ENCODE measurements around the gene NAB1. TPM values are rescaled to one million over a fixed set of nuclear protein-coding genes. Genes with fewer than 3 reads are reported as not detected.

Gene NAB1
- total RNA-seq, 4 donors from 2014 or later: 59.2 to 132 (median 78.2) TPM

DNA sequence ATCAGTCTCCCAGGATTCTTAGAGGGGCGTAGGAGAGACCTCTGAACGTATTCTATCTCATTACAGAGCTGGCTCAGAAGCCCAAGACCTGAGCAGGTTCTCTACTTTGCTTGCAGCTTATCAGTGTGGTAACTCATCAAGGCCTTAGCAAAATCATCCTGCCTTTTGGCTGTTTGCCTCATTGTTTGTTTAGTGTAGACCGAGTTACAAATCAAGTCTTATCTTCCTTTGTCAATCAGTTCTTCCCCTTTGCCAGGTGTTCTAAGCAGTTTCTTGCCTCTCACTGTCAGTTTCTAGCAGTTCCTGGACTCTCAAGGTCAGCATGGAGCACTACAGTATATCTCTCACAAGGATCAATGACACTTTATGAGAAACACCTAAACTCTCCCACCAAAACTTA is 30.9 kb upstream of the NAB1 start:
- no peak for TF ChIP-seq POLR2A (IDR thresholded peaks at IDR 0.05)
- H3K27me3 ChIP-seq: no peaks in the 10 kb centered on the region
- no peaks in the 10 kb centered on the region for H3K36me3 ChIP-seq
- intact Hi-C loops (cut with DNase I; ENCODE audit: low total_unique reads): no loop called here
- no peak for DNase-seq
- H3K4me1 ChIP-seq: no peaks in the 10 kb centered on the region
- H3K4me3 ChIP-seq: no peak overlapping the region
- H3K9me3 ChIP-seq: no peaks in the 10 kb centered on the region
- no peak overlapping the region for H3K27ac ChIP-seq

DNA sequence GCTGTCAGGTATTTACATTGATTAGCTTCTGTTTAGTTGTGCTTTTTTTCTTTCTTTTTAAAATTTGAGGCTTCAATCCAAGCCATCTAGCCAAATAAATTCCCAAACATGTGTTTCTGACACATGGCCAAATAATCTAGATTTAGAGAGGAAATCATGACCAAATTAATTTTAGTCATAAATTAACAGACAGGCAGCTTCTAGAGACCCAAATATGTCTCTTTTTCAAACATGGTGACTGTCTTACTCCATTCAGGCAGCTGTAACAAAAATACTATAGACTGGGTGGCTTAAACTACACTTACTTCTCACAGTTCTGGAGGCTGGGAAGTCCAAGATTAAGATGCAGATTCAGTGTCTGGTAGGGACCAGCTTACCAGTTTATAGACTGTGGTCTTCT is 23.2 kb upstream of the NAB1 start:
- DNase-seq: no peak
- Histone ChIP-seq H3K4me3 (no peak overlapping the region), H3K27me3 (no peaks in the 10 kb centered on the region), H3K36me3 (no peaks in the 10 kb centered on the region), H3K4me1 (no peaks in the 10 kb centered on the region), H3K27ac (no peak overlapping the region), H3K9me3 (no peaks in the 10 kb centered on the region)
- TF ChIP-seq POLR2A (IDR thresholded peaks at IDR 0.05): no peak
- TF ChIP-seq, protein P1, sequence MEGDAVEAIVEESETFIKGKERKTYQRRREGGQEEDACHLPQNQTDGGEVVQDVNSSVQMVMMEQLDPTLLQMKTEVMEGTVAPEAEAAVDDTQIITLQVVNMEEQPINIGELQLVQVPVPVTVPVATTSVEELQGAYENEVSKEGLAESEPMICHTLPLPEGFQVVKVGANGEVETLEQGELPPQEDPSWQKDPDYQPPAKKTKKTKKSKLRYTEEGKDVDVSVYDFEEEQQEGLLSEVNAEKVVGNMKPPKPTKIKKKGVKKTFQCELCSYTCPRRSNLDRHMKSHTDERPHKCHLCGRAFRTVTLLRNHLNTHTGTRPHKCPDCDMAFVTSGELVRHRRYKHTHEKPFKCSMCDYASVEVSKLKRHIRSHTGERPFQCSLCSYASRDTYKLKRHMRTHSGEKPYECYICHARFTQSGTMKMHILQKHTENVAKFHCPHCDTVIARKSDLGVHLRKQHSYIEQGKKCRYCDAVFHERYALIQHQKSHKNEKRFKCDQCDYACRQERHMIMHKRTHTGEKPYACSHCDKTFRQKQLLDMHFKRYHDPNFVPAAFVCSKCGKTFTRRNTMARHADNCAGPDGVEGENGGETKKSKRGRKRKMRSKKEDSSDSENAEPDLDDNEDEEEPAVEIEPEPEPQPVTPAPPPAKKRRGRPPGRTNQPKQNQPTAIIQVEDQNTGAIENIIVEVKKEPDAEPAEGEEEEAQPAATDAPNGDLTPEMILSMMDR (IDR thresholded peaks at IDR 0.05): no peak
- intact Hi-C loops (cut with DNase I; ENCODE audit: low total_unique reads): no loop called here

DNA sequence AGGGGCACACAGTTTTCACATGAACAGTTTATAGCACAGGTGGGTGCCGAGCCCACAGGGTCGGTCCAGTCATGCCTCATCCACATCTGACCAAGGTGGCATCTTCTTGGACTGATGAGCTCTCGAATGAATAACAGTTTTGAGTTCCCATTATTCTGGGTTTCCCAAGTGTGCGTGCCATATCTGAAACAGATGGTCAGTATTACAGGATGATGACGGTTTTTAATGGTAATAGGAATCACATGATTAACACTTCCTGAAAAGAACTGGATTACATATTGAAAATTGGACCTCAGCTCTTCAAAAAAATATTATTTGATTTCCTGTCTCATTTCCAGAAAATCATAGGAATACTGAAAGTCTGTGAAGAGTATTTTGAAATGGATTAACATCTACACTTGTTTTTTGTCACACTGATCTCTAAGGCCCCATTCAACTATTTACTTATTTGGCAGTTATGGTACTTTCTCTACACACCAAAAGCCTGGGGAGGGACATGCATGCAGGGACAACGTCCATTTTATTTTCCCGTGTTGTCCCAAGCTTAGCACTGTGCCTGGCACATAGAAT is 22.2 kb upstream of the NAB1 start:
- Histone ChIP-seq H3K27me3 (no peaks in the 10 kb centered on the region), H3K9me3 (no peaks in the 10 kb centered on the region), H3K4me1 (no peaks in the 10 kb centered on the region), H3K27ac (no peak overlapping the region), H3K4me3 (no peak overlapping the region), H3K36me3 (no peaks in the 10 kb centered on the region)
- TF ChIP-seq POLR2A (IDR thresholded peaks at IDR 0.05): no peak
- TF ChIP-seq, protein P1 (IDR thresholded peaks at IDR 0.05): no peak
- intact Hi-C loops (cut with DNase I; ENCODE audit: low total_unique reads): no loop called here
- no peak for DNase-seq

DNA sequence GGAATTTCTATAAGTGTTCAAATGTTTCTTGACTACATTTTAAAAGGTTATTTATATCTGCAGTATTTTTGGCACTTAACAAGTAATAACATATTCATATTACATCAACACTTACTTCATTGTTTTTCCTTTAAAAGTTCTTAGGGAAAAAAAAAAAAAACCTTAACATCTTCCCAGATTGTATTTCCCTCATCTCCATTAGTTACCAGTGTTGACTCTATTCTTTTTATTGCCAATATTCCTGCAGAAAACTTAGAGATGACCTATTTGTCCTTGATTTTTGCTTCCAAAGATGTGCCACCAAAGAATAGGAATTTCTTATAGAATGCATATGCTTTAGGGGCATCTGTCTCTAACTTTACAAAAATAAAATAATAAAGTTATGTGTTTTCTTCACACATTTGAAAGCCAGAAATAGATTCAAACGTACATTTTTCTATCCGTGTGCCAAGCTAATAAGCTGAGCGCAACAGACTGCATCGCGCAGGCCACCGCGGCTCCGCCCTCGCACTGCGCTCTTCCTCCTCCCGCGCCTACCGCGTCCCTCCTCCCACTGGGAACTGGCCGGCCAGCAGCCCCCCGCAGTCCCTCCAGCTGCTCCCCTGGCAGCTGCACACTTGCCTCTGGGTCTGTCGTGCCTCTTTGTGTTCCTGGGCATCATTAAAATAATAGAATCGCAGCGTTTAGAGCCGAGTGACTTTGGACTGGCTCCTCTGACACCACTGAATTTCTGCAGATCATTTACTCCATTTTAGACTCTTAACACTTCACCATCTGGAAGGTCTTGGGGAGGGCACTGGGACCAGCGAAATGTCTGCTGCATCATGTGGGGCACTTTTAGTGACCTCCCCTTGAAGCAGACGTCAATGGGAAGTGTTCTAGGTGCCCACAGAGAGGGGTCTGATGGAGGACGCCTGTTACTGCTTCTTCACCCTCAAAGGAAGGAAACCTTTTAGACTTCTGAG is 21.2 kb upstream of the NAB1 start:
- peak in 1 of 2 donors; percentile 35 for DNase-seq
- intact Hi-C loops (cut with DNase I; ENCODE audit: low total_unique reads): no loop called here
- Histone ChIP-seq H3K9me3 (no peaks in the 10 kb centered on the region), H3K27ac (peak overlapping the region; percentile 58 to 82), H3K27me3 (no peaks in the 10 kb centered on the region), H3K4me1 (no peaks in the 10 kb centered on the region), H3K36me3 (no peaks in the 10 kb centered on the region), H3K4me3 (peak overlapping the region; percentile 22 to 41)
- no peak for TF ChIP-seq POLR2A (IDR thresholded peaks at IDR 0.05)
- TF ChIP-seq, protein P1 (IDR thresholded peaks at IDR 0.05): no peak

DNA sequence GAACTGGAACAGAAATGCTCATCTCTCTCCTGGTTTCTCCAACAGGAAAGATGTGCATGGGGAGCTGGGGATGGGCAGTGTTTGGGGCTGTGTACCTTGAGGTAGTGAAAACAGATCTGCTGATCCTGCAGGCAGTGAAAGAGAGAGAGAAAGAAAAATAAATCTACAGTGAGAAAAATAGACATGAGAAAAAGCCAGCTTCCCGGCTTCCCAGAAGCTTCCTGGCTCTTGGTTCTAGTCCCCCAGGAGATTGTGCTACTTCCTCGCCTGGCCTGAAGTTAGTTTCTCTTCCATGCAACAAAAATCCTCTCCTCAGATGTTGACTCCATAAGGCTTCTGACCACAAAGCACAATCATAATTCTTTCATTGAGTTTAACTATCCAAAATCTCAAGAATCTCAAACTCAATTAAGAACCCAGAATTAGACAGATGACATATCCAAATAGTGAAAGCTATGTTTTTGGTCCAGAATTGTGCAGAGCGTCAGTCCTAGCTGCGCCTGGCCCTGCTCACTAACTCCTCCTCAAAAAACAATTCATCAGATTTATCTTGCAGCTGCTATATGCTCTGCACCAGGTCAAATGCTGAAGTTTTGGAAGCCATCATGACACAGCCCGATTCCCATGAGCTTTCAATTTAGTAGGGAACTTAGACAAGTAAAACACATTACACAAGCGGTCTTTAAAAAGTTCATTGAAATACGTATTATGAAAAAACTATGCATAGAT is 20.1 kb upstream of the NAB1 start:
- no peaks in the 10 kb centered on the region for H3K9me3 ChIP-seq
- DNase-seq: no peak
- H3K4me3 ChIP-seq: peak overlapping the region in 1 of 2 donors; percentile 4
- peak overlapping the region; percentile 58 to 82 for H3K27ac ChIP-seq
- intact Hi-C loops (cut with DNase I; ENCODE audit: low total_unique reads): no loop called here
- H3K36me3 ChIP-seq: no peaks in the 10 kb centered on the region
- TF ChIP-seq, protein P1 (IDR thresholded peaks at IDR 0.05): no peak
- TF ChIP-seq POLR2A (IDR thresholded peaks at IDR 0.05): no peak
- no peaks in the 10 kb centered on the region for H3K27me3 ChIP-seq
- no peaks in the 10 kb centered on the region for H3K4me1 ChIP-seq
